Astrocyte of the cerebellum (primary cell): ENCODE measurements around the gene DDX59.

Experiments
- DNase-seq: peaks from one replicate; pipeline ENCODE4 v3.0.0-alpha.2; 2011; ENCODE audit warnings: low read depth
- H3K4me3 ChIP-seq: 2 replicates; pipeline ENCODE4 v1.5.1; 2011; ENCODE audit warnings: mild to moderate bottlenecking, low read depth, low read length, moderate library complexity
- CTCF ChIP-seq: IDR thresholded peaks from 2 replicates; pipeline ENCODE4 v1.5.1; 2012; ENCODE audit warnings: low read length, low read depth, moderate library complexity, mild to moderate bottlenecking; ENCODE audit errors: missing control alignments
- in situ Hi-C: cut with HindIII; loops from 2 replicates; pipeline ENCODE4 v1.10.0; 2017; ENCODE audit warnings: low sequenced_read_pairs

DDX59 gene

GRCh38 chr1:200666309-200666708, 3.4 kb downstream of the DDX59 start:
- in situ Hi-C loops: loop anchor here (10.0 kb wide), 1 partner anchor 52 kb away; no protein-coding TSS in a partner anchor

DNA sequence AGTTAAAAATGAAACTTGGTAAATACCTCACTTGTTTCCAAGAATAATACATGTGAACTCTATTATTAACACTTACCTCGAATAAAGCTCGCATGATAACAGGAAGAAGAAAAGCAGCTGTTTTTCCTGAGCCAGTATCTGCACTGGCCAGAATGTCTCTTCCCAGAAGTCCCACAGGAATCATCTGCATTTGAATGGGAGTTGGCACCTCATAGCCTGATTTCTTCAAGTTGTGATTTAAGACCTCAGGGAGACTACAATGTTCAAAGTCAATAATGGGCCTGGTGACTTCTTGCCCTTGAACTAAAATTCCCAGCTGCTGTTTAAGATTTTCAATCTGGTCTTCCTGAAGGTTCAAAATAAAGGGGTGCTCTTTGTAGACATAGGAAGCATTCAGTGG, 3.8 kb downstream of the DDX59 start:
- no peak for DNase-seq
- no peak for TF ChIP-seq CTCF
- no peak overlapping the region for H3K4me3 ChIP-seq
- in situ Hi-C loops: loop anchor here (10.0 kb wide), 1 partner anchor 51 kb away; no protein-coding TSS in a partner anchor

More at GRCh38 chr1:200666309-200666708, 3.4 kb downstream of the DDX59 start:
- no peak overlapping the region for H3K4me3 ChIP-seq
- no peak for DNase-seq
- no peak for TF ChIP-seq CTCF

- H3K4me3 ChIP-seq: no peak overlapping the region
- no peak for DNase-seq
- in situ Hi-C loops: loop anchor here (10.0 kb wide), 1 partner anchor 46 kb away; no protein-coding TSS in a partner anchor
- TF ChIP-seq CTCF: no peak
These were observed 9.0 kb downstream of the DDX59 start for GRCh38 chr1:200660719-200661118.

DNA sequence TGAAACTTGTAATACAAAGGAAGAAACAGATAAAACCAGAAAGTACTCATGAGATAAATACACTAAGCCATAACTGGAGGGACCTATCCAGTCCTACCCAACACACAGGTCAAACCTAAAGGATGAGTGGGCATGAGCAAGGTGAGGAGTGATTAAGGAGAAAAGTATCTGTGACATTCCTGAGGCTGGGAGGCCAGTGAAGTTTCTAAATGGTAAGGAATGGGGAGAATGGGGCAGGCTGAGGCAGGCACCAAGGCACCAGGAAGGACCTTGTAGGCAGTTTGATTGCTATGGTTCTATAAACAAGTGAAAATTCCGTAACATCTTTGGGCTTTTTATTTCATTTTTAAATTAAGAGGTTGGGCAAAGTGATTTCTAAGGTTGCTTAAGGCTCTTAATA, 10.4 kb downstream of the DDX59 start:
- no peak overlapping the region for H3K4me3 ChIP-seq
- no peak for DNase-seq
- TF ChIP-seq CTCF: no peak
- in situ Hi-C loops: no loop called here

DNA sequence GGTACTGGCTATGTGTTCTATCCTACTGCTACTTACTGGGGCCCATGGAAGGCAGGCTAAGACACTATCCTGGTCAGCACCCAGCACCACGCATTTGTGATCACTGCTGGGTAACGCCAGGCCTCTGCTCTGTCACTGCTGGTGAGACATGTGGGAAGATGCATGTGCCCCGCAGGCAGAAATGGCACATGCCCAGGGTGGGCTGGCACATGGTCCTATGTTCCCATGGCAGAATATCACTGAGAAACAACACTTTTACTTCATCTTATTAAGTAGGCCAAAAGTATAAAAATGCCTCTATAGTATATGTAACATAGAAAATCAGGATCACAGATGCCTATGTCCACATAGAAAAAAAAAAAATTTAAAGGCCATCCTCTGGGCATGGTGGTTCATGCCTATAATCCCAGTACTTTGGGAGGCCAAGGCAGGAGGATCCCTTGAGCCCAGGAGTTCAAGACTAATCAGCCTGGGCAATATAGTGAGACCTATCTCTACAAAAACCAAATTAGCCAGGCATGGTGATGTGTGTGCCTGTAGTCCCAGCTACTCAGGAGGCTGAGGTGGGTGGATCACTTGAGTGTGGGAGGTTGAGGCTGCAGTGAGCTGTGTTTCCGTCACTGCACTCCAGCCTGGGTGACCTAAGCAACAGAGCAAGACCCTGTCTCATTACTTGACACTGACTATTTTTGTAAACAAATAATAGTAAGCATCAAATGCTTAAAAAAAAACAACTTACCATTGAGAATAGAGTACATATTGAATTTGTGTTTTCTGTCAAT, 11.5 kb downstream of the DDX59 start:
- TF ChIP-seq CTCF: no peak
- H3K4me3 ChIP-seq: no peak overlapping the region
- no peak for DNase-seq
- in situ Hi-C loops: no loop called here

DNA sequence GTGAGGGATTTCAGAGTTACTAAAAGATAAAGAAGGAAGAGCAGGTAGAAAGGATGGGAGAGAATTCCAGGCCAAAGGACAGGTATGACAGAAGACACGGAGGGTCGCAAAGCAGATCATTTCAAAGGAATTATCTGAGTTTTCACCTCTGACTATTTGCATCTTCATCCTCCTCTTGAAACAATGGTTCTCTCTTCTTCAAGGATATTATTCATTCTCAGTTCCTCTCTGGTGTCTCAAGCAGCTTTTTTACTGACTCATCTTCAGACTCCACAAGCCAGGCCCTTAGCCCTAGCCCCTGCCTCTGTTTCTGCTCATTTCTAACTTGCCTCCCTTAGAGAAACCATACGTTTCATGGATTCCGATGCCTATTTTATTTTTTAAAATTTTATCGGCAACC, 15.0 kb downstream of the DDX59 start:
- no peak overlapping the region for H3K4me3 ChIP-seq
- no peak for TF ChIP-seq CTCF
- DNase-seq: no peak
- in situ Hi-C loops: no loop called here
